C1 segment of cervical spinal cord (tissue), 14 donors: Measurements from ENCODE around the gene EIF3L.

Experiments used
- DNase-seq, 14 donors: peaks; one replicate each; lab custom pipeline; 2025; lab: John Stamatoyannopoulos, UW

The EIF3L gene

GRCh38 chr22:37904572-37905533 is 55.6 kb downstream of the EIF3L start:
- peak in 9 of 14 donors; percentile 34 to 84 (median 61) for DNase-seq

- peak in 4 of 14 donors; percentile 29 to 60 (median 50) for DNase-seq
Measured at GRCh38 chr22:37905534-37906363, 56.5 kb downstream of the EIF3L start, which contains the start of gene MICALL1. MICALL1 (plus strand) TSS chr22:37906297; CDS start chr22:37906423, 126 bp downstream.

DNA sequence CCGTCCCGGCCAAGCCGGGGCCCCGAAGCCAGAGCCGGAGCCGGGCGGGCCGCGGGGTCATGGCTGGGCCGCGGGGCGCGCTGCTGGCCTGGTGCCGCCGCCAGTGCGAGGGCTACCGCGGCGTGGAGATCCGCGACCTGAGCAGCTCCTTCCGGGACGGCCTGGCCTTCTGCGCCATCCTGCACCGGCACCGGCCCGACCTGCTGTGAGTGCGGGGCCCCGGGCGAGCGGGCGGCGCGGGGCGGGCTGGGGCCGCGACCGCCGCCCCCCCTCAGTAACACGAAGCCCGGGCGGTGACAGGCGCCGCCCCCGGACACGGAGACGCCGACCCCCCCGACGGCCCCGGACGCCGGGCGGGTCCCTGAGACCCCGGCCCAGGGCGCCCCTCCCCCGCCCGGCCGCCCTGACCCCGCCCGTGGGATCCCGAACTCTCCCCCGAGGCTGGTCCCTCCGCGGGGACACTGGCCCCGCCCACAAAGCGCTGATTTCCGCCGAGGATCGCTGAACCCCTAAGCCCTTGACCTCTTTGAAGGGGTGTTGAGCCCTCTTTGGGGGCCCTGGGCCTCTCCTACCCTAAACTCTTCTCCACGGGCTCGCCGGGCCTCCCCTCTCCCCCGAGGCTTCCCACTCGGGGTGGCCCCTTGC is 57.3 kb downstream of the EIF3L start:
- DNase-seq = peak in 3 of 14 donors; percentile 29 to 51 (median 36)

- DNase-seq = peak in 1 of 14 donors; percentile 29
Measured at GRCh38 chr22:37907036-37907954, 58.1 kb downstream of the EIF3L start.

DNA sequence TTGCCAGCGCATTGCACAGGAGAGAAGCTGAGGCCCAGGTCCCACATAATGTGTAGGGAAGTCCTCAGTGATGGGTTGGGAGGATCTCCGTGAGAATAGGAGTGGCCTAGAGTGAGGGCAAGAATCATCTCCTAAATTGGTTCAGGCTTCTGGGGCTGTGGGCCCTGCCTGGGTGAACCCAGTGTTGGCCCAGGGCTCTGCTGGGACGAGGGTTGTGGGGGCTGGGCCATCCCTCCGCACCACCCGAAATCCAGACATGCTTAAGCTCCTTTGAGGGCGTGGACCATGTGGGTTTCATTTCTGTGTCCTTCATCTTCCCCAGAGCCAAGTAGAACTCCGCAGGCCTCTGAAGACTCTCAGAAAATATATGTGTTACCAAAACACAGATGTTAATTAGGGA is 60.5 kb downstream of the EIF3L start:
- DNase-seq = no peak

DNA sequence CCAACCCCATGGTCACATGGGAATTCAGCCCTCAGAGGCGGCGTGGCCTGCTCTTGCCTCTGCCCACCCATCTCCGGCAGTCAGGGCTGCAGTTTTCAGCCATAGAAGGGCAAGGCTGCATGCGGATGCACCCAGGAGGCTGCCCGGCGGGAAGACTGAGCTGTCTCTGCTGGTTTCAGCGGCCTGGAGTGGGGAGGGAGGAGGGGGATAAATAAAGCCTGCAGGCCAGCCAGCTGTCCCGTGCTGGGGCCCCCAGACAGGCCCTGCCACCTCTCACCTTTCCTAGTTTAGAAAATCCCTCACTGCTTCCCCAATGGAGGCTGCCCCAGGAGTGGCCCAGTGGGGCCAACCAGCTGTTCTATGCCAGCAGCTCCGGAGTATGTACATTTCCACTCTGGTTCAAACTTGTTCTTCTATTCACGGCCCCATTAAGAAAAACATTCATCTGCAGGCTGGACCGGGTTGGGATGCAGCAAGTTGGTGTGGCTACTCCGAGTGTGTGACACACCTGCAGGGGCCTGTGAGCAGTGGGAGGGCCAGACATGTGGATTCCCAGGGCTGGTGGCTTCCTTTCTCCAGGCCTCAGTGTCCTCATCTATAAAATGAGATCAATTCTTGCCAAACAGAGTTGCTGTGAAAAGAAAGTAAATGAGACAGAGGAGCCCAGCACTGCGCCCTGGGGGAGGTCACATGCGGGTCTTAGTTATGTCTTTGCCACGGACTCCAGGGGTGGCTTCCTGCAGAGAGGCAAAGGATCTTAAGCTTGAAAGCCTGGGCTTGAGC is 61.9 kb downstream of the EIF3L start:
- peak in 2 of 14 donors; percentile 20 to 39 for DNase-seq

GRCh38 chr22:37911697-37912096 is 62.5 kb downstream of the EIF3L start:
- no peak for DNase-seq

GRCh38 chr22:37912171-37912570 is 63.0 kb downstream of the EIF3L start:
- no peak for DNase-seq

DNA sequence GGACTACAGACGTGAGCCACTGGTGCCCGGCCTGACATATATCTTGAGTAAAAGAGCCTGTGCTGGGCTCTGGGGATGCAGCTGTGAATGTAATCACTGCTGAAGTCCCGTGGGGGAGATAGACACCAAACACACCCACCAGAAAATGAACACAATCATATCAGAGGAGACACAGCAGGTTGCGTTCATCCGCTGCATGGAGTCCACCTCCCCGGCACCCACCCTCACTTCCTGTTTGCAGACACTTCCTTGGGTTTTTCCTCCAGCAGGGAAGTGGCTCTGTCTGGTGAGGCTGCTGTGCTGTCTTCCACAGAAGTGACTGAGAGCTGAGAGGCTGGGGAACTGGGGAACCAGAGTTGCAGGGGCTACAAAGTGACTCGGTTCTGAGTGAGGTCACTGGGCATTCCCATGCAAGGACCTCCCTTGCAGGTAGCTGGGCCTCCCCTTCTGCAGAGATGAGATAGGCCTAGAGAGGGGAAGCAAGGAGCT is 64.1 kb downstream of the EIF3L start:
- DNase-seq = no peak

DNA sequence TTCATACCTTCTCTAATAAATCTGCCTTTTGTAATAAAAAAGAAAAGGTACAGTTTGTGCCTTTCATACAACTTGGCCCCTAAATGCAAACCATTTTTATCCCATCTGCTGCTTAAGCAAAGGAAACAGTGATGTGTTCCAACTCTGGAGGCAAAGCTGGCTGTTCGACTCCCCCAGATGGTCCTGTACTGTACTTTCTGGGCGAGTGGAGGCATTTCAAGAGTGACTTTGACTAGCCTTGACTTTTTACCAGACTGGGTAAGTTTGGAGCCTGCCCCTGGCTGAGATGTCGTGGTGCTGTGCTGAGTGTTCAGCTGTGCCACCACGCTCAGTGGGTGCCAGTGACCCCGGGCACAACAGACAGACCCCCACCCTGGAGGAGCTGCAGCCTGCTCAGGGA is 67.1 kb downstream of the EIF3L start:
- no peak for DNase-seq

DNA sequence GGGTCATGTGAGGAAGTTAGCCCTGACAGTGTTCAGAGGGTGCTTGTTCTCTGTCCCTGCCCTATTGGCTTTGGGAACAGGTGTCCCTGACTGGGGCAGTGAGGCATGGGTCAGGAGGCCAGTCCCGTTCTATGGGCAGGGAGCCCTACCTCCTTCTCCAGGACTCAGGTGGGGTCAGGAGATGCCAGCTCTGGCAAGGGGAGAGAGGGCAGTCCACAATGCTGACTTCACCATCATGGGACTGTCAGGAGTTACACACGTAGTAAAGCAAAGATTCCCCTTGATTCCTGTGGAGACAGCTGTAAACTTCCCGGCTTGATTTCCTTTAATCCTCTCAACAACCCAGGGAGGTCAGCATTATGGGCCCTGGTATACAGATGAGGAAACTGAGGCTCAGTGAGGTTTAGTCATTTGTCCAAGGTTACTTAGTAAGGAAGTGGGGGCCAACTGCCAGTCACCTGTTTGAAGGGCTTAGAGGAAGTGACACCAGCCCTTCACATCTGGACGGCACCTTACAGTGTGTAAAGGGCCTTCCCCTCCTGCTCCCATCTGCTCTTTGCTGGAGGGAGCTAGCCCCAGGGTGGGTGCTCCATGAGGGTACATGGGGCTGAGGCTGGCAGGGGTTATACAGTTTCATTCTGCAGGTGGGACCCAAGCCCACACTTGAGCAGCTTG is 68.8 kb downstream of the EIF3L start:
- DNase-seq = no peak

DNA sequence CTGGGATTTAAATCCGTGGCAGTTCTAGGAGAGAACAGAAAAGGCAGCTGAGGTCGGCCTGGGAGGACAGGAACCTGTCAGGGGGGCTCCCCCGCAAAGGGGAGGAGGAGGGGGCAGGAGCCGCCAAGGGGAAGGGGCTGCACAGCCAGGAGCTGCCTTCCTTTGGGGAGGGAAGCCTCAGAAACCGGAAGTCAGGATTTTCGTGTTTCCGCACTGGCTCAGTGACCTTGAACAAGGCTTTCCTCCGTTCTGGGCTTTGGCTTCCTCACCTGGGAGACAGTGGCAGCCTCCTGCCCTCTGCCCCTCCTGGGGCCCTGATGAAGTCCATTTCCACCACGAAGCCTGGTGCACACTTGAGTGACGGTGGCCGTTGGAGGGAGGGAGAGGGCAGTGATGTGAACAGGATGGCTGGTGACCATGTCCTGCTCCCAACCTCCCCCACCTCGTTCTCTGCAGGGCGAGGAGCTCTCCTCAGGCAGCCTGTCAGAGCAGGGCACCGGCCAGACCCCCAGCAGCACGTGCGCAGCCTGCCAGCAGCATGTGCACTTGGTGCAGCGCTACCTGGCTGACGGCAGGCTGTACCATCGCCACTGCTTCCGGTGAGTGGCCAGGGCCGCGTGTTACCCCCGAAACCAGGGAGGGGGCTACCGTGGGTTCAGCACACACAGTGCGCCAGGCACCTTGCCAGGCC is 69.5 kb downstream of the EIF3L start:
- no peak for DNase-seq

- no peak for DNase-seq
Measured at GRCh38 chr22:37920126-37920525, 70.9 kb downstream of the EIF3L start.

- no peak for DNase-seq
Measured at GRCh38 chr22:37922191-37922590, 73.0 kb downstream of the EIF3L start.

GRCh38 chr22:37923927-37924326 is 74.7 kb downstream of the EIF3L start:
- no peak for DNase-seq

DNA sequence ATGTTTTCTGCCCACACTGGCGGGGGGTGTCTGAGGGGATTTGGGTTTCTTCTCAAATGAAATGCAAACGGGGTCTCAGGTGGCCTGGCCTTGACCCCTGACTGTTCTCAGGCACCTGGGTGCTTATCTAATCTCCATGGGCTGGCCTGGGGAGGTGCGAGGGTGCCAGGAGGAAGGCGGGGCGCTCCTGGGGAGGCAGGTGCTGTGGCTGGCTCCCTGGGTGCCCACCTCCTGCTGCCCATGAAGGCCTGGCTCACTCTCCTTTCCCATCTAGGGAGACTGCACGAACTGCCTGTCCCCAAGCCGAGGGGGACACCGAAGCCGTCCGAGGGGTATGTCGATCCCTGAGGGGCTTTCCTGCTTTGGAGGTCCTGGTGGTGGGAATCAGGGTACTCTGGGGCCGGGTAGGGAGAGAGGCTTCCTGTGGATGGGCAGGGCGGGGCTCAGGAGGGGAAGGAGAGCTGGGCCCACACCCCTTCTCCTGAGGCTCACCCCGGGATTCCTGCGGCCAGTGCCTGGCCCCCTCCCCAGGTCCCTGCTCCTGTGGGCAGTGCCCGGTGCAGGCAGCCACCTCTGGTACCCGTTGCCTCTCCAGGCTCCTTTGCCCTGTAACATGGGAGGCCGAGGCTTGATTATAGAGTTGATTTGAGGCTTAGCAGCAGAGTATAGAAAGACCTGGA is 75.3 kb downstream of the EIF3L start:
- DNase-seq = no peak

- no peak for DNase-seq
Measured at GRCh38 chr22:37925330-37925729, 76.1 kb downstream of the EIF3L start.

DNA sequence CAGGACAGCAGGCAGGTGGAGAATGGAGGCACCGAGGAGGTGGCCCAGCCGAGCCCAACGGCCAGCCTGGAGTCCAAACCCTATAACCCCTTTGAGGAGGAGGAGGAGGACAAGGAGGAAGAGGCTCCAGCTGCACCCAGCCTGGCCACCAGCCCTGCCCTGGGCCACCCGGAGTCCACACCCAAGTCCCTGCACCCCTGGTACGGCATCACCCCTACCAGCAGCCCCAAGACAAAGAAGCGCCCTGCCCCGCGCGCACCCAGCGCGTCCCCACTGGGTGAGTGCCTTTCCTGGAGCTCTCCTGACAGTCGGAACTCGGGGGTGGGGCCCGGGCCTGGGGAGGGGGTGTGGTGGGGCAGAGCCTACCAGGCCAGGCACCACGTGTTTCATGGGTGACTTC is 76.5 kb downstream of the EIF3L start:
- no peak for DNase-seq
